ENCODE results near the gene PRKAR2A.

The PRKAR2A gene

GRCh38 chr3:48858709-48859108, 11.0 kb upstream of the PRKAR2A start:
- Histone ChIP-seq H3K4me3 (ENCODE audit: low read depth, low read length) (no peak overlapping the region), H3K9me3 (ENCODE audit: control insufficient read depth, insufficient read depth, low read depth, low read length) (no peaks in the 10 kb centered on the region), H3K36me3 (ENCODE audit: control insufficient read depth in 2 of 2, insufficient read depth in 1 of 2, low read length in 2 of 2) (peaks cover 0 to 26% of the 10 kb centered on the region in 2 experiments; a peak in 1 of 3 replicates), H3K27ac (ENCODE audit: extremely low read depth, low read depth, low read length) (no peak overlapping the region), H3K4me1 (ENCODE audit: control insufficient read depth, insufficient read depth, low read length) (no peaks in the 10 kb centered on the region)
- ChIA-PET CTCF (no interaction called here), POLR2A (no interaction called here)
- TF ChIP-seq OVOL3 (tag by site-specific recombination; IDR thresholded peaks at IDR 0.05) (no peak), ZNF645 (tag by site-specific recombination; IDR thresholded peaks at IDR 0.05) (no peak), ZNF184 (tag by site-specific recombination; IDR thresholded peaks at IDR 0.05) (no peak), ZEB2 (tag by site-specific recombination; IDR thresholded peaks at IDR 0.05) (no peak), ZNF324 (tag by site-specific recombination; IDR thresholded peaks at IDR 0.05) (no peak), ZNF530 (tag by site-specific recombination; IDR thresholded peaks at IDR 0.05; ENCODE audit: low read depth) (no peak), HIC1 (tag by site-specific recombination; IDR thresholded peaks at IDR 0.05) (no peak), ZNF155 (tag by site-specific recombination; IDR thresholded peaks at IDR 0.05) (no peak), KLF1 (tag by site-specific recombination; IDR thresholded peaks at IDR 0.05) (no peak), ZNF76 (tag by site-specific recombination; IDR thresholded peaks at IDR 0.05; ENCODE audit: borderline replicate concordance, low read depth) (no peak), WT1 (tag by site-specific recombination; IDR thresholded peaks at IDR 0.05) (no peak), ZNF449 (tag by site-specific recombination; IDR thresholded peaks at IDR 0.05) (no peak), ZNF658 (tag by site-specific recombination; IDR thresholded peaks at IDR 0.05) (no peak), ZNF558 (tag by site-specific recombination; IDR thresholded peaks at IDR 0.05) (no peak), ZFP69B (tag by site-specific recombination; IDR thresholded peaks at IDR 0.05) (no peak), MEIS1 (CRISPR knock-in tag; IDR thresholded peaks at IDR 0.05; ENCODE audit: borderline replicate concordance) (no peak), ZNF521 (tag by site-specific recombination; IDR thresholded peaks at IDR 0.05) (no peak), ZNF248 (tag by site-specific recombination; IDR thresholded peaks at IDR 0.05) (no peak), ZNF391 (tag by site-specific recombination; IDR thresholded peaks at IDR 0.05; ENCODE audit: borderline replicate concordance, low read depth) (no peak), GLI4 (tag by site-specific recombination; IDR thresholded peaks at IDR 0.05) (no peak)

- Histone ChIP-seq H3K36me3 (ENCODE audit: control insufficient read depth in 2 of 2, insufficient read depth in 1 of 2, low read length in 2 of 2) (peaks cover 0 to 26% of the 10 kb centered on the region in 2 experiments; a peak in 1 of 3 replicates), H3K4me1 (ENCODE audit: control insufficient read depth, insufficient read depth, low read length) (no peaks in the 10 kb centered on the region), H3K4me3 (ENCODE audit: low read depth, low read length) (no peak overlapping the region), H3K27ac (ENCODE audit: extremely low read depth, low read depth, low read length) (no peak overlapping the region), H3K9me3 (ENCODE audit: control insufficient read depth, insufficient read depth, low read depth, low read length) (no peaks in the 10 kb centered on the region)
- POLR2A ChIA-PET, result no interaction called here
- TF ChIP-seq ZNF404 (tag by site-specific recombination; IDR thresholded peaks at IDR 0.05) (no peak), ZNF473 (tag by site-specific recombination; IDR thresholded peaks at IDR 0.05) (no peak), ZNF324 (tag by site-specific recombination; IDR thresholded peaks at IDR 0.05) (no peak), ZNF488 (tag by site-specific recombination; IDR thresholded peaks at IDR 0.05) (no peak), ZNF18 (tag by site-specific recombination; IDR thresholded peaks at IDR 0.05) (no peak), ZNF366 (tag by site-specific recombination; conservative IDR thresholded peaks at IDR 0.05) (no peak), ZNF626 (tag by site-specific recombination; IDR thresholded peaks at IDR 0.05) (no peak), ZNF555 (tag by site-specific recombination; conservative IDR thresholded peaks at IDR 0.05) (no peak), HOXC10 (CRISPR knock-in tag; IDR thresholded peaks at IDR 0.05) (no peak)
- CTCF ChIA-PET, result no interaction called here
Observed at GRCh38 chr3:48857641-48858040, 10.0 kb upstream of the PRKAR2A start.

All from HEK293 (cell line).